Activated effector memory CD4-positive, alpha-beta T cell treated with Interleukin-2 at 50 U/mL for 16 hours (primary cell): ENCODE results near the gene CAV3.
"Not testable (repeated sequence)": the region's sequence is repeated elsewhere in the genome, so short reads cannot be mapped to it uniquely, and the experiment has no call there.

Source experiments
- DNase-seq: peaks from one replicate; pipeline ENCODE4 v3.0.0-alpha.2; 2020

The CAV3 gene

DNA sequence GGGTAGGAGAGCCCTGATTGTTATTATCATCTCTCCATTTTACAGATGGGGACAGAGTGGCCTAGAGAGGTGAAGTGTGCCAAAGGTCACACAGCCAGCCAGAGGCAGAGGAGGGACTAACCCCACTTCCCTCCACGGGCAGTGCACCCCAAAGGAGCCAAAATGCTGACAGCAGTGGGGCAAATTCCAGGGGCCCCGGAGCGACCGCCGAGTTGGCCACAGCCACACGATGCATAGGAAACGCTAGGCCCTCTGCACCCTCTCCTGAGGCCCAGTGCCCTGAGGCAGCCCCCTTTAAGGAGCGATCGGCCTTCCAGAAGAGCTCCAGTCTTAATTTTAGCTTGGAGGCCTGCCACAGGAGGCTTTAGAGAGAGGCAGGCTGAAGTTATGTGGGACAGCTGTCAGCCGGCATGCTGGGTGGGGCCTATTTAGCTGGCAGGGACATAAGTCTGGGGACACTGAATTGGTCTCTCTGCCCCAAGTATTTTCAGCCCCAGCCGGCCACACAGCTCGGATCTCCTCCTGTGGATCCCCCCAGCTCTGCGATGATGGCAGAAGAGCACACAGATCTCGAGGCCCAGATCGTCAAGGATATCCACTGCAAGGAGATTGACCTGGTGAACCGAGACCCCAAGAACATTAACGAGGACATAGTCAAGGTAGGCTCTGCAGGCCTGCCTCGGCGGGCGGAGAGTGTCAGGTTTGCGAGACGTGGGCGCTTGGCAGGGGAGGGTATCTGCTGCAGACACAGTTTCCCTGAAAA, at the start of gene CAV3:
Gene CAV3 (plus strand): TSS at position 471 of the 763 bp plus-strand sequence. CDS start 75 bp downstream, at position 546.
- DNase-seq: no peak

DNA sequence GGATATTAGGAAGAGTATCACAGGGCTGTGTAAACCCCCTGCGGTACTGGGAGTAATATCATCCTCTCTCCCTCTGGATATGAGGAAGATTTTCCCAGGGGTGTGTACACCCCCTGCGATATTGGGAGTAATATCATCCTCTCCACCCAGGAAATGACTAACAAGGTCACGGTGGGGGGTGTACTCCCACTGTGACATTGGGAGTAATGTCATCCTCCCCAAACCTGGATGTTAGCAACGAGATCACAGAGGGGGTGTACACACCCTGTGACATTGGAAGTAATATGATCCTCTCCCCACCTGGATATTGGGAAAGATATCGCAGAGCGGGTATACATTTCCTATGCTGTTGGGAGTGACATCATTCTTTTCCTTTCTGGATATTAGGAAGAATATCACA, 48.6 kb upstream of the CAV3 start:
- not testable (repeated sequence) for DNase-seq

DNA sequence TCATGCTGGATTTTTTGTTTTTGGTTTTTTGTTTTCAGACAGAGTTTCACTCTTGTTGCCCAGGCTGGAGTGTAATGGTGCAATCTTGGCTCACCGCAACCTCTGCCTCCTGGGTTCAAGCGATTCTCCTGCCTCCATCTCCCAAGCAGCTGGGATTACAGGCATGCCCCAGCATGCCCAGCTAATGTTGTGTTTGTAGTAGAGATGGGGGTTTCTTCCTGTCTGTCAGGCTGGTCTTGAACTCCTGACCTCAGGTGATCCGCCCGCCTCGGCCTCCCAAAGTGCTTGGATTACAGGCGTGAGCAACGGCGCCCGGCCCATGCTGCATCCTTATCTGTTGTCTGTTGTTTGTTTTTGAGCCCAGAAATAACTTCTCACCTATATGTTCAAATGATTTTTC, 42.3 kb upstream of the CAV3 start:
- not testable (repeated sequence) for DNase-seq

DNA sequence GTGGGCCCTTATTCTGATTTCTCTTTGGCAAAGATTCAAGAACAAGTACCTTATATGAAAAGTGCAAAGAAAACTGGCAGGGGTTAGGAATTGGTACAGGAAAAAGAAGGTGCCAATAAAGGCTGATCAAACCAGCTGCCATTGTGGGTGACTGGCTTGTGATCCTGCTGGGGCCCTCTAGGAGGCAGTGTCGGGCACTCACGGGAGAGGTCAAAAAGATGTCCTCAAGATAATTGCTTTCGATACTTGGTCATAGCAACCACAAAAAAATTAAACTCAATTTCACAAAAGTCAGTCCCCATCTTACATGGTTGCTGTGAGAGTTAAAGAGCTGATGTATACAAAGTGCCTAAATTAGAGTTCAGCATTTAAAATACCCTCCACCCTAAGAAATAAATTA, 31.0 kb upstream of the CAV3 start:
- no peak for DNase-seq

DNA sequence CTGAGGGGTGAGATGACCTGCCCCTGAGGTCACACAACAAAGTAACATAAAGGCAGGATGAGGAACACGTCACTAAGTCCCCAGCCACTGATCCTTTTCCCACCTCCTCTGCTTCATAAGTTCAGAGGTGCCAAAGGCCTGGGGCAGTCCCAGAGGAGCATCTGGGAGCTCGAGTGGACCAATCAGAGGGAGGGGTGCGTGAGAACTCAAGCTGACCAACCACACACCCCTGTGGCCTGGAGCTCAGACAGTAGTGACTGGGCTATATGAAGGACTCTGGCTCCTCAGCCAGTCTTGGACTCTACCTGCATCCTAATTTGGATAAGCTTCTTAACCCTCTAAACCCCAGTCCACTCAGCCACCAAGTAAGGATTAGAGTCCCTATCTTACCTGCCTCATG, 28.0 kb upstream of the CAV3 start:
- no peak for DNase-seq

DNA sequence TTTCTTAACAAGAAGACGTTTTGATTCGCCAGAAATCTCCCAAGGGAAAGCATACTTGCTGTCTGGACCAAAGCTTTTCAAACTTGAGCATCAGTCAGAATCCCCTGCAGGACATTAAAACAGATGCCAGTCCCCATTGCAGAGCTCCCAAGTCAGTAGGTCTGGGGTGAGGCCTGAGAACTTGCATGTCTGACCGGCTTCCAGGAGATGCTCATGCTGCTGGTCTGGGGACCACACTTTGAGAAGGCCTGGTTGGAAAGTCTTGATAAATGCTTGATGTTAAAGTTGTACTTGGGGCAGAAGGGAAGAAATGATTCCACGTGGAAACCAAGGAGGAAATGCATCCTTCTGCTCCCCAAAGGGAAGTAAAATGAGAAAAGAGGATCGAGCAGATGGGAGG, 24.3 kb upstream of the CAV3 start:
- no peak for DNase-seq

DNA sequence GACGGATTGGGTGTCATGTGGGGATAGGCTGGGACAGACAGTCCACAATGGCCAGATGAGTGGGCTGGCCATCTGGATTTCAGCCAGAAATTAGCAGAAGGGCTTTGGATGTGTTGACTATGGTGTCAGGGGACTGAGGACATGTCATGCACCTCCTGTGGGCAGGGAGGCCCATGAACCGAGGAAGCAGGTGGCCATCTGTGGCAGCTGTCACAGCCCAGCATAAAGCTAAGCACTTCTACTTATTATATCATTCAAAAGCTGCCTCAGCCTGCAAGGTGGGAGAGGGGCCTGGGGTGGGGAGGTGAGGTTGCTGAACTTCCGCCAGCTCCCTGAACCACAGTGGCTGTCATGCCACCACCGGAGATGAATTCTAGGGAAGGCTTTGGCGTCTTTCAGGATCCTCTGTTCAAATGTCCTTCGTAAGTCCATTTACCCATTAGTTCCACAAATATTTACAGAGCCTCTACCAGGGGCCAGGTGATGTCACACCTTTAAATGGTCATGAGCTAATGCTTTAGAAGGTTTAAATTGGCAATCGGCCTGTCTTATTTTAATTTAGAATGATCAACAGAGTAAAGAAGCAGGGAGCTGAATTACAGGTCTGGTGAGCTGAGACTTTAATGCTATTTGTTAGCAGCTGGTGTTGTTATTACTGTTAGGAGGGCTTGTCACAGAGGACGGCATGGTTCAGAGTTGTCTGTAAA, 23.6 kb upstream of the CAV3 start:
- no peak for DNase-seq

DNA sequence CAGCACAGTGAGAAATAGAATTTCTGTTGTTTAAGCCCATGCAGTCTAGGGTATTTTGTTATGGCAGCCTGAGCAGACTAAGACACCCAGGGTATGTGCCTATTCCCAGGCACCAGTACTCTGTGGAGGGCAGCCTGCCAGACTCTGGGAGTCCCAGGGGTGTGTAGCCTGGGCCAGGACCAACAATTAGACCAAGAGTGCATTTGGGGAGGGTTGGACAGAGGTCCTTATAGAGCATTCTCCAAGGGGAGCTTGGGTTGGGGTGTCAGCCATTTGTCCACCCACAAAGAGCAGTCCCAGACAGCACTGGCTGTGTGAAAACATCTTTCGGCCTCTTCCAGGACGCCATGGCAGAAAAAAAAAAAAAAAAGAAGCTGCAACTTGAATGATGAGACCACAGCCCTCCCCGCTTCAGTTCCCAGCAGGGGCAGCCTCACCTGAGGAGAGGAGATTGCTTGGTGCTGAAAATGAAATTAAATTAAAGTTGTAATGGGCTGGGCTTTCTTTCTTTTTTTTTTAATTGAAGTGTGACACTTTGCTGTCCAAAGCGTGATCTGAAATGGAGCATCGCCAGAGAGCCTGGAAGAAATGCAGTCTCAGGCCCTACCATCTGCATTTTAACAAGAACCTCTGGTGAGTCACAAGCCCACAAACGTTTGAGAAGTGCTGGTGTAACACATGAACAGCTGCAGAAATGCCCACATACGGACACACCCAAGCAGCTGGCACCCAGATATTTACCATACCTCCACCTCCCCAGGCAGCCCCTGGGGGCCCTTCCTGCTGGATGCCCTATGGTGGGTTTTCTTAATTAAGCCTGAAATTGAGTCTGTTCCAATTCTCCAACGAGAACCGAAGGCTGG, 21.3 kb upstream of the CAV3 start:
- DNase-seq: no peak

DNA sequence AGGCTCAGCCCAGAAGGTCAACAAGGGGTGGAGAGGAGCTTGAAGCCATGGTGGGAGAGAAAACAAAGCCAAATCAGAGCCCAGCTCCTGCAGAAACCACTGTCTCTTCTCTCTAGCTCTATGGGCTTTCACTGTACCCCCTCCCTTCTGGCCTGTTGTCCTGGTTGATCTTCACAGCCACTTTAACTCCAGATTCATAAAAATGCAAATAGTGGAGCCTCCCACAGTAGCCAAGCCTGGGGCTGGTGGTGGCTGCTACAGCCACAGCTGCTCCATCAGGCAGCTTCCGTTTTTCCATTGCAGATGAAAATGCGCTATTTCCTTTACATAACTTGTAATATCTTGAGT, 20.7 kb upstream of the CAV3 start:
- no peak for DNase-seq

DNA sequence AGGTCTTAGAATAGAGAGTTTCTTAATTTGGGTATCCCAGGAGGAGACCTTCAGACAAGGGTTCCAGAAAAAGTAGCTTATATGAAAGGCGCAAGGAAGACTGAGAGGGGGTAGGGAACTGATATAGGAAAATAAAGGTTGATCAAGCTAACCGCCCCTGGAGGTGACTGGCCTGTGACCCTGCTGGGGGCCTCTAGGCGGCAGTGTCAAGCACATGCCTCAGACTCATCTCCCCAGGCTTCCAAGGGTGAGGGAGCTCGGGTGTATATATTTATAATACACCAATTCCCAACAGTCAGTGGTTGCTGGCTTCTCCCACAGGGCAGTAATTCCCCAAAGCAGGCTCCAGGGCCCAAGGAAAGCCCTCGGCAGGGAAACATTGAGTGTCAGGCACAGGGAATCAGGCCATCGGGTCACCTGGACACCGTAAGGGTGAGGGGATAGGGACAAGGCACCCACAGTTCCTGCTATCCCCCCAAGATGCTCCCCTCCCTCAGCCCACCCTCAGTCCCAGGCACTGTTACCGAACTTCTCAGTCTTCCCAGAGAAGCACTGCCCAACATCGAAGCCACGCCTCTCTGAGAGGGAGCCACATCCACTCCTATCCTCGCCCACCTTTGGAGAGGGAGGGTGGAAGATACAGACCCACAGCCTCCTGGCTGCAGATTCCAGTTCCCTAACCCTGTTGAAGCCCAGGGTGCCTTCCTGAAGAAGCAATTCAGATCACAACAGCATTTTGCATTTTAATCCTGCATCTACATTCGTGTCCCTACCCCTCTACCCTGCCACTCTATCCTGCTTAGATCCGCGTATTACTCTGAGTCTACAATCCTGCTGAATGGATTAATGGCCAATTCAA, 19.5 kb upstream of the CAV3 start:
- no peak for DNase-seq

DNA sequence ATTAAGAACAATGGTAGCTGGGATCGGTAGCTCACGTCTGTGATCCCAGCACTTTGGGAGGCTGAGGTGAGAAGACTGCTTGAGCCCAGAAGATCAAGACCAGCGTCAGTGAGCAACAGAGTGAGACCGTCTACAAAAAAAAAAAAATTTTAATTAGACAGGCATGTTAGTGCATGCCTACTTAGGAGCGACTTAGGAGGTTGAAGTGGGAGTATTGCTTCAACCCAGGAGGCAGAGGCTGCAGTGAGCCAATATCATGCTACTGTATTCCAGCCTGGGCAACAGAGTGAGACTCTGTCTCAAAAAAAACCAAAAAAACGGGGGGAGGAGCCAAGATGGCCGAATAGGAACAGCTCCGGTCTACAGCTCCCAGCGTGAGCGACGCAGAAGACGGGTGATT, 17.8 kb upstream of the CAV3 start:
- DNase-seq: not testable (repeated sequence)

DNA sequence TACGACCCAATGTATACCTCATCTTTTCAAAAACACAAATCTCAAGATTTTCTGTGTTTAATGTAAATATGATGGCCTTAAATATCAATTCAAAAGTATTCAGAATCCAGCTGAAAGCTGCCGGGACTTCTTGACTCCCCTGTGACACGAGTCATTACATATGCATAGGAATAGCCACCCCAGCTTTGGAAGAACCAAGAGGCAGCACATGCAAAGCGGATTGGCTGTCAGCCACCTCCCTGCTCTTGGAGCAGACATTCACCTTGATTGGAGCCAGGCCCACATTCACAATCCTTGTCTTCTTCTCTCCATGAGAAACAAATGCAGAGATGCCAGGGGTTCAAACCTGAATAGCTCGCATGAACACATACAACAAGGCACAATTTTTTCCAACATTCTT, 10.8 kb upstream of the CAV3 start:
- DNase-seq: no peak

DNA sequence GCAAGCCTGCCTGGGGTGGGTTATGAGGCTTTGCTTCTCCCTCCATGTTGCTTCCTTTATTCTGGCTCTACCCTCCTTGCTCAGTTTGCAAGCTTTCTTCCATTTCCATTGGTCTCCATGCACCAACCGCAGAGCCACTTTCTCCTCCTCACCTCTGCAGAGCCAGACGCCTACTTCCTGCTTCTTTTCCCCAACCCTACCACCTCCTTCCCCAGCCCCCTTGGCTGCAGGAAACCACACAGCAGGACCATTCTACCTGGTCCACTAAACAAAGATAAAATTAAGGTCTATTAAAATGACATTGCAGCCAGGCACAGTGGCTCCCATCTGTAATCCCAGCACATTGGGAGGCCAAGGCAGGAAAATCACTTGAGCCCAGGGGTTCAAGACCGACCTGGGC, 10.0 kb upstream of the CAV3 start:
- no peak for DNase-seq

DNA sequence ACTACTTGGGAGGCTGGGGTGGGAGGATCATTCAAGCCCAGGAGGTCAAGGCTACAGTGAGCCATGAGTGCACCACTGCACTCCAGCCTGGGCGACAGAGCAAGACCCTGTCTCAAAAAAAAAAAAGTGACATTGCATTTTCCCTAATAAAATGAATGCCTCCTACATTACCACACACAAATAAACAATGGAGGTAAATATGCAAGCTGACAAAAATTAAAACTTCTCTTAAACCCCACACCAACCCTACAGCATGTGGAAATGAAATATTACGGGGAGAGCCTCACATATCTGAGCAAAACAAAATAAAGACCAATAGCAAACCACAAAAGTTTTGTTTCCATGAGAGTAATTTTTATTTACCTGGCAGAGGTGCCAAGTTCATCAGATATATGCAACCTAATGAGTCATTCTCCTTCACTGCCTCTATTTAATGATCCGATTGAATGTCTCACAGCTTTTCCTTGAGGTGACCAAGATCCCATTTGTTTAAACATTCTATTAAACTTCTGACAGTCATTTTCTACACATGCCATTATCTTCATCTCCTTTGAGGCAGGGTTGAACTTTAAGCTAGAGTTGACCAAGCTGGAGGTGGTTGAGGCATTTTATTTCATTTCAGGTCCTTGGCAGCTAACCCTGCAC, 9.4 kb upstream of the CAV3 start:
- no peak for DNase-seq

DNA sequence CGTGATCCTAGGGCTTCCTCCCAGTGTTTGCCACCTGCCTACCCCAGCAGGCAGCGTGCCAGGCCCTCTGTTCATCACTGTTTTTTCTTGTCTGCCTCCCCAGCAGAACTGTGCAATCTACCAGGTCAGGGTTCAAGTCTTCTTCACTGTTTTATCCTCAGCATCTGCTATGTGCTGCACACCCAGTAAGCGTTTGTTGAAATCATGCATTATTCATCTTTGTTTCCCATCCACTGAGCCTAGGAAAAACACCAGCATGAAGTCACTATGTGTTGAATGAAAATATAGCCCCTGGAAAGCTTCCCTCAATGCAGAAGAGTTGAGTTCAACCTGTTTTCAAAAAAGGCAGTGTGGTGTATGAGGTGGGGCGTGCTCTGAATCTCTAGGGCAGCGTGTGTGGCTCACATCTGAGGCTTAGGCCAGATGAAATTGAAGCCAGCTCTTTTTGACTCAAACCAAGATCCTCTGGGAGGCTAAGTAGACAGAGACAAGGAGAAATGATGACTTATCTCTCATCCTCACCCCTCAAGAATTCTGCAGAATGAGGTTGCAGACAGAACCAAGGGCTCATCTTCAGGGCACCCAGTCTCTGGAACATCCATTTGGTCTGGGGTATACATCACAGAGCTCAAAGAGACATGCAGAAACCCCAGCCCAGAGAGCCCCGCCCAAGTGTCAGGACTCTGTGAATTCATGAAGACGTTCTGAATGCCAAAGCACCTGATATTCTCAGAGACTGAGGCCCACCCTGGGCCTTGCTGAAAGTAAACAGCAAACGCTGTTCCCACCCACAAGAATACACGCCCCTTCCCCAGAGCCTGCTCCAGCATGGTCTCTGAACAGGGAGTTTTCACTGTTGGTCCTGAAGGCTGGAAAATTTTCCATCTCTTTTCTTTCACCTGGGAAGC, 5.7 kb upstream of the CAV3 start:
- no peak for DNase-seq

DNA sequence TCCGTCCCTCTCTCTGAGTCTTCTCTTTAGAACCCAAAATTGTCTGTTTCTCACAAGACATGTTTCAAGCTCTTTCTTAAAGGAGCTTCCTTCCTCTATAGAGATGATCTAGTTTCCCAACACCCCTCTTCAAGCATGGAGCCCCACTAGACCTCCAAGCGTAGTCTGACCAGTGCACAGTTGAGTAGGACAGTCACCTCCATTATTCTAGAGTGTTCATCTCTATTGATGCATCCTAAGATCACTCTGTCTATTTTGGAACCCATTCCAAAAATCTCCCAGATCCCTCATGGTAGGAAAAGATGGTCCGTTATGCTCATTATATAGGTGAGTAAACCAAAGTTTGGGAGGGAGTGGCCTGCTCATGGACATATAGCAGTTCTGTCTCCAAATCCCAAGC, 4.1 kb upstream of the CAV3 start:
- no peak for DNase-seq

DNA sequence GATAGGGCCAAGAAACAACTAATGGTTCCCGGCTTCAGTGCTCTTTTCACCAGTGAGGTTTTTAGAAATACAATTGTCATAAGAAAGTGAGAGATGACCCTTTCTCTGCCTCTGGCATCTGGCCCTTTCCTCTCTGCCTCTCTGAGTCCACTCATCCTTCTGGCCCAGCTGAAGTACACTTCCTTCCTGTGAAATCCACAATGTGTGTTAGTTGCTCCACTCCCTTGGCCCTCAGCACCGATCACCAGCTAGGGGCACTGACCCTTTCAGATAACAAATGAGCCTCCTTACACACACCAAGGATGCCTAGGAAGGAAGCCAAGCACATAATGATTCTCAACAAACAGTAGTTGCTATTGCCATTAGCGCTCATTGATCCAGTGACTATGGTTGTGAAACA, 2.9 kb upstream of the CAV3 start:
- DNase-seq: no peak

DNA sequence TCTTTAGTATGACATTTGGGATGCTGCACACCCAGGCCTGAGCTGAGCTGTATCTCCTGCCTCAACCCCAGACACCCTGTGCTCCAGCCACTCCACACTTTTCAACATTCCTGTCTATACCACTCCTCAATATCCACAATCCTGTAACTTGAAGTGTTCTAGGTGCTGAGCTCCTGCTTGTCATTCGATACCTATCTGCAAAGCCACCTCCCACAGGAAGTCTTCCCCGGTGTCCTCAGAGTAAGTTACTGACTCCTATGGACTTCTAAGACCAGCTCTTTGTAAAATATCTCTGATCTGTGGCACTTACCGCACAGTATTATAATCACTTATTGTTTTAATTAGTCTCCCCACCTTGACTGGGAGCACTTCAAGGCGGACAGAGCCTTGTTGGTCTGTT, 1.2 kb upstream of the CAV3 start:
- DNase-seq: no peak

DNA sequence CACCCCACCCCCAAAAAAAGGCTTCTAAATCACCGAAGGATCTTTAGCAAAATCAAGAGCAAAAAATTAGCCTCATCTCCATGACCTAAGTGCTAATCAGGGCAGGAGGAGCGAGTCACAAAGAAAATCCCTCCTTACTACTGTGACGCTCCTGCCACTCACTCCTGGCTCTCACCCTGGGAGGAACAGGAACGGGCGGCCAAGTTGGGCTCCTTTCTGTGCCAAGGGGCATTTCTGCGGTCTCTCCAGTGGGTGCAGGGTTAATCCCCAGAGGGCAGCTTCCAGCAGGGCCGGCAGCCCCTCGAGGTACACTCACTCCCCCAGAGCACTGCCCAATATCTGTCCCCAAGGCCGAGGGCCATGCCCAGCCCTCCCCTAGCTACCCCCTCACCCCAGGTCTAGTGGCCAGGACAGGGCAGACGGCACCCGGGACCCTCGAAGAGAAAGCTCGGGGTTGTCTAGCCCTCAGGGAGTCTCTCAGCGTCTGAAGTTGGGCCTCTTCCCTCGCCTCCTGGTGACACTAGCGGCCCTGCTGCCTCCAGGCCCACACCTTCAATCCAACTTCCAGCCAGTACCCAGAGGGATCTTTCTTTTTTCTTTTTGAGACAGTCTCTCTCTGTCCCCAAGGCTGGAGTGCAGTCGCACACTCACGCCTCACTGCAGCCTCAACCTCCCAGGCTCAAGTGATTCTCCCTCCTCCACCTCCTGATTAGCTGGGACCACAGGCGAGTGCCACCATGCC, 706 bp downstream of the CAV3 start:
- DNase-seq: no peak

DNA sequence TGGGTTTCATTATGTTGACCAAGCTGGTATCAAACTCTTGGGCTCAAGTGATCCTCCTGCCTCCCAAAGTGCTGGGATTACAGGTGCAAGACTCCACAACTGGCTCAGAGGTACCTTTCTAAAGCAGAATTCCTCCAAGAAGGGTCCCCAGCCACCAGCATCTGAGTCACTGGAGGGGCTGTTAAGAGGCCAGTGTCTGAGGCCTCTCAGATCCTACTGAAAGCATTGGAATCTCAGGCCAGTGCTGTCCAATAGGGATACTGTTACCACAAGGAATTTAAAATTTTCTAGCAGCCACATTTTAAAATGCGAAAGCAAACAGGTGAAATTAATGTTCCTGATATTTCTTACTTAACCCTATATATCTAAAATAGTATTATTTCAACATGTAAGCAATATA, 1.3 kb downstream of the CAV3 start:
- no peak for DNase-seq
